HCT116 (cell line): ENCODE measurements around the gene SLC8A2. TPM values are rescaled to one million over a fixed set of nuclear protein-coding genes. Genes with fewer than 3 reads are reported as not detected.
A peak's percentile ranks its signal among the peaks of the same experiment; 100 is the strongest.
"Not testable (repeated sequence)": the region's sequence is repeated elsewhere in the genome, so short reads cannot be mapped to it uniquely, and the experiment has no call there.

Source experiments
- ATAC-seq: fragments of 200-7000 bp; cut with Tn5 transposase; 2 replicates; pipeline ENCODE4 v1.9.1; 2020; ENCODE audit warnings: mild to moderate bottlenecking, moderate library complexity
- BruUV-seq: library from RNA; stranded (reverse); fragments of 400-500 nt; replicated peaks from 2 replicates; lab custom pipeline; 2021; lab: Mats Ljungman, UMichigan
- CTCF ChIA-PET: fragments of 300-600 bp; sonication (Branson Sonifier 250); formaldehyde crosslinking; loops from one replicate; lab custom pipeline; 2021; ENCODE audit warnings: antibody characterized with exemption; lab: Charles Lee
- POLR2A ChIA-PET: fragments of 300-600, 350-600 bp; sonication (Branson Sonifier 250); formaldehyde crosslinking; loops from one replicate; lab custom pipeline; 2021; ENCODE audit warnings: antibody characterized with exemption; lab: Charles Lee
- RAD21 ChIA-PET, 2 experiments: fragments of 300-600 bp; sonication (Branson Sonifier 250); formaldehyde crosslinking; loops; one replicate each; lab custom pipeline; 2023; ENCODE audit warnings: low total read pairs in 2 of 2; ENCODE audit not compliant: uncharacterized antibody in 2 of 2, unreplicated experiment in 2 of 2, low non-redundant PET in 1 of 2; lab: Charles Lee
- DNase-seq: peaks from one replicate; pipeline ENCODE4 v3.0.0-alpha.2; 2010; ENCODE audit warnings: low read depth, low spot score
- H2AFZ ChIP-seq: fragments of 200-600 bp; shearing (Covaris generic), sonication (generic); 2 replicates; pipeline ENCODE4 v1.6.1; 2017; ENCODE audit warnings: low read depth, mixed run types, mixed read lengths, antibody characterized with exemption, low read length; ENCODE audit not compliant: poor library complexity, severe bottlenecking
- H3K27ac ChIP-seq: 2 replicates; pipeline ENCODE4 v1.5.1; 2012; ENCODE audit warnings: low read depth, low read length
- H3K27me3 ChIP-seq: fragments of 200-600 bp; sonication (generic); 2 replicates; pipeline ENCODE4 v1.6.1; 2016; ENCODE audit warnings: mixed run types, low read length, mixed read lengths; ENCODE audit not compliant: insufficient read depth
- H3K36me3 ChIP-seq, 2 experiments: fragments of 200-500 bp in 1 of 2; fragments of 200-600 bp in 1 of 2; sonication (Bioruptor generic) in 1 of 2; sonication (generic) in 1 of 2; 2 replicates each; pipeline versions ENCODE4 v1.5.1 to v1.6.1; 2014 to 2016; ENCODE audit warnings: low read length in 2 of 2, inconsistent platforms in 1 of 2, mixed read lengths in 1 of 2, mixed run types in 1 of 2; ENCODE audit not compliant: insufficient read depth in 2 of 2, control insufficient read depth in 1 of 2
- H3K4me1 ChIP-seq, 2 experiments: fragments of 200-600 bp in 1 of 2; sonication (generic) in 1 of 2; 2 replicates each; pipeline versions ENCODE4 v1.5.1 to v1.6.1; 2012 to 2017; ENCODE audit warnings: low read length in 2 of 2, inconsistent platforms in 1 of 2, mild to moderate bottlenecking in 1 of 2, mixed read lengths in 1 of 2, mixed run types in 1 of 2, moderate library complexity in 1 of 2; ENCODE audit not compliant: insufficient read depth in 2 of 2, control insufficient read depth in 1 of 2
- H3K4me2 ChIP-seq: fragments of 200-600 bp; sonication (generic); 2 replicates; pipeline ENCODE4 v1.6.1; 2017; ENCODE audit warnings: mixed run types, low read length, mixed read lengths
- H3K4me3 ChIP-seq, 2 experiments: fragments of 200-600 bp in 1 of 2; sonication (generic) in 1 of 2; replicated peaks in 1 of 2; 2 replicates each; pipeline ENCODE4 v1.5.1; 2011 to 2016; ENCODE audit warnings: low read length in 2 of 2, control low read depth in 1 of 2, low read depth in 1 of 2, mild to moderate bottlenecking in 1 of 2, mixed read lengths in 1 of 2, mixed run types in 1 of 2
- H3K79me2 ChIP-seq: fragments of 200-600 bp; sonication (generic); 2 replicates; pipeline ENCODE4 v1.6.1; 2017; ENCODE audit warnings: mild to moderate bottlenecking, mixed run types, low read length, moderate library complexity, mixed read lengths; ENCODE audit not compliant: insufficient read depth
- H3K9ac ChIP-seq: fragments of 200-600 bp; sonication (generic); 2 replicates; pipeline ENCODE4 v1.6.1; 2016; ENCODE audit warnings: low read length, mixed read lengths
- H3K9me2 ChIP-seq: fragments of 200-600 bp; sonication (generic), shearing (Covaris generic); 2 replicates; pipeline ENCODE4 v1.6.1; 2017; ENCODE audit warnings: mixed run types, mild to moderate bottlenecking, moderate library complexity; ENCODE audit not compliant: insufficient read depth
- H3K9me3 ChIP-seq, 2 experiments: fragments of 200-500 bp in 1 of 2; fragments of 200-600 bp in 1 of 2; sonication (Bioruptor generic) in 1 of 2; sonication (generic) in 1 of 2; 2 replicates each; pipeline ENCODE4 v1.6.1; 2014 to 2017; ENCODE audit warnings: low read length in 2 of 2, mixed read lengths in 2 of 2, inconsistent platforms in 1 of 2, low read depth in 1 of 2, mild to moderate bottlenecking in 1 of 2, mixed run types in 1 of 2, moderate library complexity in 1 of 2; ENCODE audit not compliant: control insufficient read depth in 1 of 2, insufficient read depth in 1 of 2
- H4K20me1 ChIP-seq: fragments of 200-600 bp; sonication (generic), shearing (Covaris generic); 2 replicates; pipeline ENCODE4 v1.6.1; 2017; ENCODE audit warnings: mixed run types, mild to moderate bottlenecking, moderate library complexity; ENCODE audit not compliant: insufficient read depth
- ATF3 ChIP-seq: IDR thresholded peaks from 2 replicates; pipeline ENCODE4 v1.6.1; 2012
- CEBPB ChIP-seq: IDR thresholded peaks from 2 replicates; pipeline ENCODE4 v1.6.1; 2012; ENCODE audit warnings: low read depth
- EGR1 ChIP-seq: IDR thresholded peaks from 2 replicates; pipeline ENCODE4 v1.6.1; 2012; ENCODE audit warnings: low read depth
- ELF1 ChIP-seq: IDR thresholded peaks from 2 replicates; pipeline ENCODE4 v1.6.1; 2012; ENCODE audit warnings: low read depth, borderline replicate concordance
- EZH2 ChIP-seq: fragments of 200-600 bp; sonication (generic); IDR thresholded peaks from 2 replicates; pipeline ENCODE4 v1.6.1; 2017; ENCODE audit warnings: antibody characterized with exemption, mixed run types
- EZH2phosphoT487 ChIP-seq: fragments of 200-600 bp; IDR thresholded peaks from 2 replicates; pipeline ENCODE4 v1.6.1; 2018; ENCODE audit warnings: antibody characterized with exemption, borderline replicate concordance
- FOSL1 ChIP-seq: IDR thresholded peaks from 2 replicates; pipeline ENCODE4 v1.6.1; 2012; ENCODE audit warnings: low read depth
- JUND ChIP-seq: IDR thresholded peaks from 2 replicates; pipeline ENCODE4 v1.6.1; 2012
- MAX ChIP-seq: IDR thresholded peaks from 2 replicates; pipeline ENCODE4 v1.6.1; 2012
- POLR2A ChIP-seq: IDR thresholded peaks from 2 replicates; pipeline ENCODE4 v1.7.0; 2011; ENCODE audit warnings: borderline replicate concordance; ENCODE audit not compliant: insufficient read depth, insufficient read length; ENCODE audit errors: extremely low read depth
- POLR2AphosphoS5 ChIP-seq: IDR thresholded peaks from 2 replicates; pipeline ENCODE4 v1.6.1; 2011; ENCODE audit warnings: mild to moderate bottlenecking, low read depth, low read length, moderate library complexity
- REST ChIP-seq: IDR thresholded peaks from 2 replicates; pipeline ENCODE4 v1.6.1; 2012; ENCODE audit warnings: low read depth
- SIN3A ChIP-seq: IDR thresholded peaks from 2 replicates; pipeline ENCODE4 v1.6.1; 2012; ENCODE audit warnings: low read depth
- SRF ChIP-seq: IDR thresholded peaks from 2 replicates; pipeline ENCODE4 v1.6.1; 2012; ENCODE audit warnings: low read depth
- YY1 ChIP-seq: IDR thresholded peaks from 2 replicates; pipeline ENCODE4 v1.6.1; 2011; ENCODE audit warnings: low read length, low read depth, moderate library complexity, mild to moderate bottlenecking; ENCODE audit not compliant: insufficient replicate concordance; ENCODE audit errors: extremely low read depth
- ZFX ChIP-seq: fragments of 450-650 bp; IDR thresholded peaks from 2 replicates; pipeline ENCODE4 v1.6.1; 2017
- ZNF274 ChIP-seq: fragments of 200-500 bp; sonication (Bioruptor generic); IDR thresholded peaks from 2 replicates; pipeline ENCODE4 v1.6.1; 2014; ENCODE audit warnings: mild to moderate bottlenecking, low read depth, low read length, inconsistent platforms
- intact Hi-C: fragments of 100-400 bp; cut with micrococcal nuclease; formaldehyde crosslinking; loops from 2 replicates; pipeline ENCODE4 v1.10.0; 2022
- total RNA-seq: library from RNA; stranded (reverse); gene quantifications from one replicate; pipeline ENCODE4 v1.2.1, GENCODE V29; 2021; ENCODE audit not compliant: unreplicated experiment

Gene SLC8A2
- total RNA-seq, 1 experiment from 2014 or later: 0.98 TPM

- CTCF ChIA-PET, H3K4me2 ChIP-seq, H3K27me3 ChIP-seq, DNase-seq, H3K9ac ChIP-seq, RAD21 ChIA-PET, POLR2A ChIA-PET, H3K9me3 ChIP-seq, H3K79me2 ChIP-seq, H3K4me1 ChIP-seq, H2AFZ ChIP-seq, intact Hi-C loops, H3K27ac ChIP-seq, H3K4me3 ChIP-seq, BruUV-seq, H4K20me1 ChIP-seq, H3K9me2 ChIP-seq: not testable (repeated sequence)
- ATAC-seq: peak; percentile 18; the same call in 1 of the 2 replicates
- peaks cover 12 to 17% of the 10 kb centered on the region in 2 experiments; a peak in 3 of 4 replicates for H3K36me3 ChIP-seq
- 0 out of 2 replicates have a peak, but pooled peaks have one; percentile 17 for TF ChIP-seq POLR2AphosphoS5
These were observed 87.8 kb downstream of the SLC8A2 start for GRCh38 chr19:47383890-47384289.

- ATAC-seq (no peak), DNase-seq (no peak)
- Histone ChIP-seq H3K4me2 (no peak overlapping the region), H3K9me3 (no peaks in the 10 kb centered on the region), H3K27me3 (no peaks in the 10 kb centered on the region), H3K36me3 (peaks cover 12 to 23% of the 10 kb centered on the region in 2 experiments; a peak in 3 of 4 replicates), H2AFZ (no peak overlapping the region), H3K9ac (no peak overlapping the region), H3K9me2 (no peaks in the 10 kb centered on the region), H4K20me1 (no peaks in the 10 kb centered on the region), H3K79me2 (no peaks in the 10 kb centered on the region), H3K4me3 (no peak overlapping the region), H3K4me1 (0 out of 4 replicates have a peak, but pooled peaks cover 0 to 4% of the 10 kb centered on the region in 2 experiments), H3K27ac (no peak overlapping the region)
- no TSS peak for BruUV-seq
- intact Hi-C loops: no loop called here
- ChIA-PET CTCF (interaction anchor here (1.3 to 1.6 kb wide), 2 partner anchors 9 to 33 kb away, joined by 4 to 5 read pairs; partner anchors contain the start of gene DHX34), RAD21 (no interaction called here), POLR2A (no interaction called here)
- TF ChIP-seq SRF (no peak), ELF1 (no peak), POLR2A (no peak), EZH2 (no peak), JUND (no peak), YY1 (no peak), ZNF274 (no peak), EGR1 (no peak), MAX (no peak), FOSL1 (no peak), ZFX (no peak), REST (no peak), CEBPB (no peak), SIN3A (no peak), ATF3 (no peak), EZH2phosphoT487 (no peak)
These were observed 89.9 kb downstream of the SLC8A2 start for GRCh38 chr19:47381653-47382279.
